ENCODE results near the gene ISG15.

The ISG15 gene

DNA sequence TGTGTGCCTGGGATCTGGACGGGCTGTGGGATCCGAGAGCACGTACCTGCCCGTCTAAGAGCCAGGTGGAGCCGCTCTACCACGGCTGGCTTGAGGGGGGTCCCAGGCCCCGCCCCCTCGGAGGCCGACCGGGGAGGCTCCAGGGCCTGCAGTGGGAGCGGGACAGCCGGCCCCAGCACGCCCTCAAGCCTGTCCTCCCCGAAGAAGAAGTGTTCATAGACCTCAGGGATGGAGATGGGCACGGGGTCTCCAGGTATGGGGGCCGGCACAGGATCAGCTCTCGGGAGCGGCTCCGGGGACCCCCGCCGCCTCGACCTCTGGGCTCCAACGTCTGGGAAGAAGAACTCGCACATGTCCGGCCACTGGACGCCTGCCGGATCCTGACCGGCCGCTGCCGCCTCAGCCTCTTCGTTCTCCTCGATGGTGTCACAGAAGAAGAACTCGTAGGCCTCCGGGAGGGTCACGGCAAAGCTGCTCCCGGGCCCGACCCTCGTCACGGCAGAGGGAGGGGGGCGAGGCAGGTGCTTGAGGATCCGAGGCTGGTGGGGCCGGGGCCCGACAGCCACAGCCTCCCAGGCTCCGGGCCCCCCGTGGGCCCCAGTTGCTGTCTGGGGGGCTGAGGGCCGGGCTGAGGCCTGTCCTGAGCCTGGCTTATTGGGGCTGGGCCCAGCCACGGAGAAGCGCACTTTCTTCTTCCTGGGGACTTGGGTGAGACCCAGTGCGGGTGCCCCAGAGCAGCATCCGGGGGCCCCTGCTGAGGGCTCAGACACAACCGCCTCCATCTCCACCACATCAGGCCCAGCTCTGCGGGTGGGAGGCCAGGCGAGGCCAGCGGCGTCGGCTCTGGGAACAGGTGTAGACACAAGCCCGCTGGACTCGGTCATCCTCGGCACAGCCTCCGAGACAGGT, 34.2 kb upstream of the ISG15 start:
- TF ChIP-seq BHLHE40 (IDR thresholded peaks at IDR 0.05; ENCODE audit: borderline replicate concordance): no peak
- TF ChIP-seq ZNF384 (IDR thresholded peaks at IDR 0.05): no peak
- no peak for TF ChIP-seq LEF1 (IDR thresholded peaks at IDR 0.05; ENCODE audit: borderline replicate concordance)
- TF ChIP-seq SP1 (IDR thresholded peaks at IDR 0.05): no peak
- TF ChIP-seq ARNT (IDR thresholded peaks at IDR 0.05): no peak
- no peak for TF ChIP-seq CTBP1 (IDR thresholded peaks at IDR 0.05; ENCODE audit: borderline replicate concordance)
- TF ChIP-seq L3MBTL2 (conservative IDR thresholded peaks at IDR 0.05): no peak
- no peak for TF ChIP-seq NFRKB (IDR thresholded peaks at IDR 0.05)
- no peak for TF ChIP-seq FOXM1 (IDR thresholded peaks at IDR 0.05; ENCODE audit: borderline replicate concordance)
- TF ChIP-seq FOXK2 (IDR thresholded peaks at IDR 0.05): no peak
- no peak for TF ChIP-seq FOXA1 (IDR thresholded peaks at IDR 0.05)
- no peak for TF ChIP-seq SUZ12 (IDR thresholded peaks at IDR 0.05)
- no peak for TF ChIP-seq TARDBP (IDR thresholded peaks at IDR 0.05)
- TF ChIP-seq, protein P1, sequence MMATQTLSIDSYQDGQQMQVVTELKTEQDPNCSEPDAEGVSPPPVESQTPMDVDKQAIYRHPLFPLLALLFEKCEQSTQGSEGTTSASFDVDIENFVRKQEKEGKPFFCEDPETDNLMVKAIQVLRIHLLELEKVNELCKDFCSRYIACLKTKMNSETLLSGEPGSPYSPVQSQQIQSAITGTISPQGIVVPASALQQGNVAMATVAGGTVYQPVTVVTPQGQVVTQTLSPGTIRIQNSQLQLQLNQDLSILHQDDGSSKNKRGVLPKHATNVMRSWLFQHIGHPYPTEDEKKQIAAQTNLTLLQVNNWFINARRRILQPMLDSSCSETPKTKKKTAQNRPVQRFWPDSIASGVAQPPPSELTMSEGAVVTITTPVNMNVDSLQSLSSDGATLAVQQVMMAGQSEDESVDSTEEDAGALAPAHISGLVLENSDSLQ (IDR thresholded peaks at IDR 0.05): no peak
- no peak for TF ChIP-seq HDGF (IDR thresholded peaks at IDR 0.05; ENCODE audit: borderline replicate concordance)
- no peak for TF ChIP-seq ELF4 (IDR thresholded peaks at IDR 0.05)
- POLR2A ChIA-PET: interaction anchor here (1.1 to 3.1 kb wide), 3 partner anchors 14 to 23 kb away, joined by 3 to 14 read pairs (median 12); no protein-coding TSS in a partner anchor
- CTCF ChIA-PET: no interaction called here
- no peak for DNase-seq (ENCODE audit: extremely low spot score)

DNA sequence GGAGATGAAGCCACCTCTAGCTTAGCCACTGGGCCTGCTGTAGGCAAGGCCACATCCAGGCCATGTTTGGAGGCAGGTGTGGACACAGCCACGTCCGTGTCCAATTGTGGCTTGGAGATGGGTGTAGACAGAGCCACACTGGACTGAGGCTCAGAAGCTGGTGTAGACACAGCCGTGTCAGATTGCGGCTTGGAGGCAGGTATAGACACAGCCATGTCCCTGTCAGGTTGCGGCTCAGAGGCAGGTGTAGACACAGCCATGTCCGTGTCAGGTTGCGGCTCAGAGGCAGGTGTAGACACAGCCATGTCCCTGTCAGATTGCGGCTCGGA, 33.6 kb upstream of the ISG15 start:
- DNase-seq (ENCODE audit: extremely low spot score): no peak
- POLR2A ChIA-PET: interaction anchor here (0.7 to 3.1 kb wide), 4 partner anchors 13 to 22 kb away, joined by 3 to 14 read pairs (median 8); no protein-coding TSS in a partner anchor
- TF ChIP-seq ELF4 (IDR thresholded peaks at IDR 0.05): no peak
- TF ChIP-seq FOXA1 (IDR thresholded peaks at IDR 0.05): no peak
- TF ChIP-seq HDGF (IDR thresholded peaks at IDR 0.05; ENCODE audit: borderline replicate concordance): no peak
- TF ChIP-seq NFRKB (IDR thresholded peaks at IDR 0.05): no peak
- no peak for TF ChIP-seq CTBP1 (IDR thresholded peaks at IDR 0.05; ENCODE audit: borderline replicate concordance)
- no peak for TF ChIP-seq FOXM1 (IDR thresholded peaks at IDR 0.05; ENCODE audit: borderline replicate concordance)
- TF ChIP-seq BHLHE40 (IDR thresholded peaks at IDR 0.05; ENCODE audit: borderline replicate concordance): no peak
- TF ChIP-seq SP1 (IDR thresholded peaks at IDR 0.05): no peak
- TF ChIP-seq, protein P1 (IDR thresholded peaks at IDR 0.05): no peak
- no peak for TF ChIP-seq ZNF384 (IDR thresholded peaks at IDR 0.05)
- TF ChIP-seq TARDBP (IDR thresholded peaks at IDR 0.05): no peak
- no peak for TF ChIP-seq LEF1 (IDR thresholded peaks at IDR 0.05; ENCODE audit: borderline replicate concordance)
- no peak for TF ChIP-seq SUZ12 (IDR thresholded peaks at IDR 0.05)
- no peak for TF ChIP-seq FOXK2 (IDR thresholded peaks at IDR 0.05)
- TF ChIP-seq ARNT (IDR thresholded peaks at IDR 0.05): no peak
- CTCF ChIA-PET: no interaction called here

DNA sequence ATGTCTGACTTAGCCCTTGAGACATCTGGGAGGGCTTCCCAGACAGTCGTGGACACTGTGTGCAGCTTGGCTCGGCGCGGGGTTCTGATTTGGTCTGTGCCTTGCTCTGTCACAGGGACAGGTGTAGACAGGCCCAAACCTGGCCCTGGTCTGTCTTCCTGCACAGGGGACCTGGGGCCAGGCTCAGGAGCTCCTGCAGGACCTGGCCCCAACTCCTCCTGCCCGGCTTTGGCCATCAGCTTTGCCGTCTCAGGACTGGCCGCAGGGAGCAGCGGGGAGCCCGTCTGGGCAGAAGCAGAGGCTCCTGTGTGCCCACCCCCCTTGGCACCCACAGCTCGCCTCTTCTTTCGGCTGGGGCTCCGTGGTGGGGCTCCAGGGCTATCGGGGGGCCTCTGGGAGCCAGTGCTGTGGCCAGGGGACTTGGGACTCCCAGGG, 33.1 kb upstream of the ISG15 start:
- ChIA-PET CTCF (interaction anchor here (0.9 kb wide), 1 partner anchor 12 kb away, joined by 3 read pairs; no protein-coding TSS in a partner anchor), POLR2A (interaction anchor here (0.7 to 3.1 kb wide), 6 partner anchors 12 to 22 kb away, joined by 3 to 14 read pairs (median 4); partner anchors contain the start of gene HES4)
- no peak for DNase-seq (ENCODE audit: extremely low spot score)
- no peak for TF ChIP-seq NFRKB (IDR thresholded peaks at IDR 0.05)
- TF ChIP-seq SP1 (IDR thresholded peaks at IDR 0.05): no peak
- TF ChIP-seq L3MBTL2 (conservative IDR thresholded peaks at IDR 0.05): no peak
- no peak for TF ChIP-seq FOXM1 (IDR thresholded peaks at IDR 0.05; ENCODE audit: borderline replicate concordance)

DNA sequence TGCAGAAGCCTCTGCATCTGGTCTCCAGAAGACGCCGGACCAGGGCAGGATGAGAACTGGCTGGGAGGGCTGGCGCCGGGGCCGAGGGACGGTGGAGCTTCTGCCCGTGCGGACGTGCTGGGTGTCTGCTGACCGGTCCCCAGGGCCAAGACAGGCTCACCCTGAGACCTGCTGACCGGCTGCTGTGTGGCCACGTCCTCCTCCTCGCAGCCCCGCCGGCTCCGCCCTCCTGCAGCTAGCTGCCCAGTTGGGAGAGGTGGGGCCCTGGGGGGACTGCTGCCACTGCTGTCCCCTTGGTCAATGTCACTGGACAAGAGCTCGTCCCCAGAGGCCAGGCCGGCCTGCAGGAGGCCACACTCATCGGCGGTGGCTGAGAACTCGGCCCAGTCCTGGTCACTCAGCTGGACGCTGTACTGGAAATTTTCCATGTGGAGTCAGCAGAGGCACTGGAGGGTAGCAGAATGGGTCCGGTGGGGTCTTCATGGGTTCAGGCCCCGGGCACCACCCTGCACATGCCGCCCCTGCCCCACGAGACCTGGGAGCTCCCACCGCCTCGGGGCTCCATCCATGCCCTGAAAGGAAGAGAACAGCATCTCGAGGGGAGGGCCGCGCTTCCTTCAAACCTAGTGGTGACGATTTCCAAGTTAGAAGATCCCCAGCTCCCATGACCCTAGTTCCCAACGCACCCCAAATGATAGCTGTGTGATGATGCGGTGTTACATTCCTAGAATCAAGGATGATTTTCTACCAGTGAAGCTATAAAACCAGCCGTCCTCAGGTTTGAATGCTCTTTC, 32.5 kb upstream of the ISG15 start:
- ChIA-PET POLR2A (interaction anchor here (1.3 to 3.1 kb wide), 6 partner anchors 13 to 86 kb away, joined by 3 to 14 read pairs (median 4); partner anchors contain the start of gene HES4), CTCF (interaction anchor here (0.9 kb wide), 1 partner anchor 13 kb away, joined by 3 read pairs; no protein-coding TSS in a partner anchor)
- DNase-seq (ENCODE audit: extremely low spot score): no peak
- TF ChIP-seq SUZ12 (IDR thresholded peaks at IDR 0.05): no peak
- no peak for TF ChIP-seq SP1 (IDR thresholded peaks at IDR 0.05)
- TF ChIP-seq ZNF384 (IDR thresholded peaks at IDR 0.05): no peak
- TF ChIP-seq HDGF (IDR thresholded peaks at IDR 0.05; ENCODE audit: borderline replicate concordance): no peak
- no peak for TF ChIP-seq LEF1 (IDR thresholded peaks at IDR 0.05; ENCODE audit: borderline replicate concordance)

DNA sequence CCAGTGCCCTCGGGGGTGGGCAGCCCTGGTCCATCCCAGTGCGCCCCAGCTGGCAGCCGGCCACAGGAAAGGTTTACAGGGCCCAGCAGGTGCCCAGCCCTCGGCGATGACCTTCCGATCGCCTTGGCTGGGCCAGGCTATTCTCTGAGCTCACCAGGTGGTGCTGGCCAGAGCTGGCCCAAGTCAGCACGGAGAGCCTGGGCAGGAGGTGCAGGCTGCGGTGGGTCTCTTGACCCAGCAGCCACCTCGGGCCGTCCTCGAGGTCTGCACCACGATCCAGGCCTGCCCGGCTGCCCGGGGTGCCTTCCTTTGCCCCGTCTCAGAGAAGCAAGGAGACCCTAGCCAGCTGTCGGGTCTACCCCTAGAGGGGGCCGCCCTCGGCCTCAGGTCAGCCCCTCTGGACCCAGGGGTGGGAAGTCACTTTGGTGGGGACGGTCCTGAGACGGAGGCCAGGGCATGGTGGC, 31.8 kb upstream of the ISG15 start:
- ChIA-PET CTCF (interaction anchor here (4.2 kb wide), 1 partner anchor 83 kb away, joined by 22 read pairs; no protein-coding TSS in a partner anchor), POLR2A (interaction anchor here (1.3 to 3.1 kb wide), 6 partner anchors 13 to 85 kb away, joined by 3 to 14 read pairs (median 4); partner anchors contain the start of gene HES4)
- TF ChIP-seq ARNT (IDR thresholded peaks at IDR 0.05): no peak
- no peak for TF ChIP-seq FOXK2 (IDR thresholded peaks at IDR 0.05)
- TF ChIP-seq SUZ12 (IDR thresholded peaks at IDR 0.05): no peak
- no peak for TF ChIP-seq ELF4 (IDR thresholded peaks at IDR 0.05)
- TF ChIP-seq, protein P1 (IDR thresholded peaks at IDR 0.05): no peak
- no peak for TF ChIP-seq L3MBTL2 (conservative IDR thresholded peaks at IDR 0.05)
- TF ChIP-seq FOXM1 (IDR thresholded peaks at IDR 0.05; ENCODE audit: borderline replicate concordance): no peak
- TF ChIP-seq LEF1 (IDR thresholded peaks at IDR 0.05; ENCODE audit: borderline replicate concordance): no peak
- no peak for TF ChIP-seq FOXA1 (IDR thresholded peaks at IDR 0.05)
- no peak for TF ChIP-seq CTBP1 (IDR thresholded peaks at IDR 0.05; ENCODE audit: borderline replicate concordance)
- no peak for TF ChIP-seq HDGF (IDR thresholded peaks at IDR 0.05; ENCODE audit: borderline replicate concordance)
- no peak for TF ChIP-seq TARDBP (IDR thresholded peaks at IDR 0.05)
- no peak for TF ChIP-seq ZNF384 (IDR thresholded peaks at IDR 0.05)
- TF ChIP-seq BHLHE40 (IDR thresholded peaks at IDR 0.05; ENCODE audit: borderline replicate concordance): no peak
- TF ChIP-seq NFRKB (IDR thresholded peaks at IDR 0.05): no peak
- no peak for TF ChIP-seq SP1 (IDR thresholded peaks at IDR 0.05)
- DNase-seq (ENCODE audit: extremely low spot score): no peak

Data from HEK293T (cell line).